ENCODE measurements around the gene CDC16. TPM values are rescaled to one million over a fixed set of nuclear protein-coding genes. Genes with fewer than 3 reads are reported as not detected.
A peak's percentile ranks its signal among the peaks of the same experiment; 100 is the strongest.
"Not testable (repeated sequence)": the region's sequence is repeated elsewhere in the genome, so short reads cannot be mapped to it uniquely, and the experiment has no call there.

The CDC16 gene
- total and polyA plus RNA-seq, 2 donors = 45.5 to 125 TPM

GRCh38 chr13:114248011-114248410 is 13.3 kb downstream of the CDC16 start:
- H3K4me1 ChIP-seq (ENCODE audit: control insufficient read depth in 2 of 2, insufficient read depth in 2 of 2, low read length in 2 of 2) = no peaks in the 10 kb centered on the region
- no peak overlapping the region for H3K4me3 ChIP-seq (ENCODE audit: low read length in 2 of 2)
- H3K9me3 ChIP-seq (ENCODE audit: control insufficient read depth in 2 of 2, insufficient read depth in 1 of 2, low read length in 1 of 2) = no peaks in the 10 kb centered on the region
- no peak overlapping the region for H3K27ac ChIP-seq (ENCODE audit: low read depth in 1 of 2, low read length in 1 of 2)
- DNase-seq (ENCODE audit: low read depth in 6 of 9, low spot score in 9 of 9) = no peak
- 82% methylated on average over 3 of the region's 3 CpGs for WGBS
- peaks cover 51 to 93% of the 10 kb centered on the region in 2 donors for H3K36me3 ChIP-seq (ENCODE audit: control insufficient read depth in 2 of 2, insufficient read depth in 2 of 2, low read length in 1 of 2)
- no peaks in the 10 kb centered on the region for H3K27me3 ChIP-seq (ENCODE audit: control insufficient read depth in 2 of 2, insufficient read depth in 1 of 2, low read length in 1 of 2)

GRCh38 chr13:114249077-114249476 is 14.4 kb downstream of the CDC16 start:
- Histone ChIP-seq H3K4me3 (ENCODE audit: low read length in 2 of 2) (no peak overlapping the region), H3K9me3 (ENCODE audit: control insufficient read depth in 2 of 2, insufficient read depth in 1 of 2, low read length in 1 of 2) (no peaks in the 10 kb centered on the region), H3K27ac (ENCODE audit: low read depth in 1 of 2, low read length in 1 of 2) (no peak overlapping the region), H3K36me3 (ENCODE audit: control insufficient read depth in 2 of 2, insufficient read depth in 2 of 2, low read length in 1 of 2) (peaks cover 47 to 89% of the 10 kb centered on the region in 2 donors), H3K27me3 (ENCODE audit: control insufficient read depth in 2 of 2, insufficient read depth in 1 of 2, low read length in 1 of 2) (no peaks in the 10 kb centered on the region), H3K4me1 (ENCODE audit: control insufficient read depth in 2 of 2, insufficient read depth in 2 of 2, low read length in 2 of 2) (no peaks in the 10 kb centered on the region)
- DNase-seq (ENCODE audit: low read depth in 6 of 9, low spot score in 9 of 9) = no peak
- WGBS = 96% methylated on average over 7 of the region's 7 CpGs

DNA sequence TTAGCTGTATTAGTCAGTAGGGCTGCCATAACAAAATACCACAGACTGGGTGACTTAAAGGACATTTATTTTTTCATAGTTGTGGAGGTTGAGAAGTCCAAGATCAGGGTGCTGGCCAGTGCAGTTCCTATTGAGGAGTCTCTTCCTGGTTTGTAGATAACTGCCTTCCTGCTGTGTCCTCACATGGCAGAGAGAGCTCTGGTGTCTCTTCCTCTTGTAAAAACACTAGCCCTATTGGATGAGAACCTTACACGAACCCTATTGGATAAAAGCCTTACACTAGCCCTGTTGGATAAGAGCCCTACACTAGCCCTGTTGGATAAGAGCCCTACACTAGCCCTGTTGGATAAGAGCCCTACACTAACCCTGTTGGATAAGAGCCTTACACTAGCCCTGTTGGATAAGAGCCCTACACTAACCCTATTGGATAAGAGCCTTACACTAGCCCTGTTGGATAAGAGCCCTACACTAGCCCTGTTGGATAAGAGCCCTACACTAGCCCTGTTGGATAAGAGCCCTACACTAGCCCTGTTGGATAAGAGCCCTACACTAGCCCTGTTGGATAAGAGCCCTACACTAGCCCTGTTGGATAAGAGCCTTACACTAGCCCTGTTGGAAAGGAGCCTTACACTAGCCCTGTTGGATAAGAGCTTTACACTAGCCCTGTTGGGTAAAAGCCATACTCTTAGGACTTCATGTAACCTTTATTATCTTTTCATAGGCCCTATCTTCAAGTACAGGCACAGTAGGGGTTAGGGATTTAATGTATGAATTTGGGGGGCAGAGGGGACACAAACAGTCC is 17.1 kb downstream of the CDC16 start:
- not testable (repeated sequence) for H3K27me3 ChIP-seq (ENCODE audit: control insufficient read depth in 2 of 2, insufficient read depth in 1 of 2, low read length in 1 of 2); H3K27ac ChIP-seq (ENCODE audit: low read depth in 1 of 2, low read length in 1 of 2); H3K4me3 ChIP-seq (ENCODE audit: low read length in 2 of 2); H3K9me3 ChIP-seq (ENCODE audit: control insufficient read depth in 2 of 2, insufficient read depth in 1 of 2, low read length in 1 of 2); H3K4me1 ChIP-seq (ENCODE audit: control insufficient read depth in 2 of 2, insufficient read depth in 2 of 2, low read length in 2 of 2); DNase-seq (ENCODE audit: low read depth in 6 of 9, low spot score in 9 of 9)
- peaks cover 38 to 87% of the 10 kb centered on the region in 2 donors for H3K36me3 ChIP-seq (ENCODE audit: control insufficient read depth in 2 of 2, insufficient read depth in 2 of 2, low read length in 1 of 2)
- 96% methylated on average over 1 of the region's 1 CpG for WGBS

GRCh38 chr13:114256547-114256946 is 21.9 kb downstream of the CDC16 start:
- WGBS = 77% methylated on average over 1 of the region's 1 CpG
- Histone ChIP-seq H3K9me3 (ENCODE audit: control insufficient read depth in 2 of 2, insufficient read depth in 1 of 2, low read length in 1 of 2) (no peaks in the 10 kb centered on the region), H3K4me3 (ENCODE audit: low read length in 2 of 2) (no peak overlapping the region), H3K27ac (ENCODE audit: low read depth in 1 of 2, low read length in 1 of 2) (no peak overlapping the region), H3K27me3 (ENCODE audit: control insufficient read depth in 2 of 2, insufficient read depth in 1 of 2, low read length in 1 of 2) (no peaks in the 10 kb centered on the region), H3K4me1 (ENCODE audit: control insufficient read depth in 2 of 2, insufficient read depth in 2 of 2, low read length in 2 of 2) (peaks cover 3 to 18% of the 10 kb centered on the region in 2 donors), H3K36me3 (ENCODE audit: control insufficient read depth in 2 of 2, insufficient read depth in 2 of 2, low read length in 1 of 2) (peaks cover 36 to 87% of the 10 kb centered on the region in 2 donors)
- no peak for DNase-seq (ENCODE audit: low read depth in 6 of 9, low spot score in 9 of 9)

- H3K27me3 ChIP-seq (ENCODE audit: control insufficient read depth in 2 of 2, insufficient read depth in 1 of 2, low read length in 1 of 2) = no peaks in the 10 kb centered on the region
- H3K27ac ChIP-seq (ENCODE audit: low read depth in 1 of 2, low read length in 1 of 2) = no peak overlapping the region
- no peak for DNase-seq (ENCODE audit: low read depth in 6 of 9, low spot score in 9 of 9)
- H3K36me3 ChIP-seq (ENCODE audit: control insufficient read depth in 2 of 2, insufficient read depth in 2 of 2, low read length in 1 of 2) = peaks cover 33 to 88% of the 10 kb centered on the region in 2 donors
- no peak overlapping the region for H3K4me3 ChIP-seq (ENCODE audit: low read length in 2 of 2)
- no peaks in the 10 kb centered on the region for H3K9me3 ChIP-seq (ENCODE audit: control insufficient read depth in 2 of 2, insufficient read depth in 1 of 2, low read length in 1 of 2)
- 99% methylated on average over 4 of the region's 4 CpGs for WGBS
- H3K4me1 ChIP-seq (ENCODE audit: control insufficient read depth in 2 of 2, insufficient read depth in 2 of 2, low read length in 2 of 2) = peaks cover 3 to 19% of the 10 kb centered on the region in 2 donors
These were observed 22.3 kb downstream of the CDC16 start for GRCh38 chr13:114257014-114257413.

DNA sequence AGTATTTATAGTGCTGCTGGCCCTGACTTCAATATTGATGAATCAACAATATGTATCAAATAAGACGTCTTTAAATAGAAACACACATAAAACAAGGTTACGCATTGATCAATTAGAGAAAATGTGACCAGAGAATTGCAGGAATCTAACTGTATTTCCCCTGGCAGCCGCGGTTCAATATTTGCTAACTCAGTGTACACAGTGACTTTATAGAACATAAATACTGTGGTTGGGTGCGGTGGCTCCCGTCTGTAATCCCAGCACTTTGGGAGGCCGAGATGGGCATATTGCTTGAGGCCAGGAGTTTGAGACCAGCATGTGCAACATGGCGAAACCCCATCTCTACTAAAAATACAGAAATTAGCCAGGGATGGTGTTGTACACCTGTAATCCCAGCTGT is 23.9 kb downstream of the CDC16 start:
- no peak for DNase-seq (ENCODE audit: low read depth in 6 of 9, low spot score in 9 of 9)
- no peak overlapping the region for H3K4me3 ChIP-seq (ENCODE audit: low read length in 2 of 2)
- no peaks in the 10 kb centered on the region for H3K9me3 ChIP-seq (ENCODE audit: control insufficient read depth in 2 of 2, insufficient read depth in 1 of 2, low read length in 1 of 2)
- H3K27ac ChIP-seq (ENCODE audit: low read depth in 1 of 2, low read length in 1 of 2) = no peak overlapping the region
- peaks cover 8 to 32% of the 10 kb centered on the region in 2 donors for H3K4me1 ChIP-seq (ENCODE audit: control insufficient read depth in 2 of 2, insufficient read depth in 2 of 2, low read length in 2 of 2)
- WGBS = 99% methylated on average over 8 of the region's 8 CpGs
- H3K27me3 ChIP-seq (ENCODE audit: control insufficient read depth in 2 of 2, insufficient read depth in 1 of 2, low read length in 1 of 2) = no peaks in the 10 kb centered on the region
- H3K36me3 ChIP-seq (ENCODE audit: control insufficient read depth in 2 of 2, insufficient read depth in 2 of 2, low read length in 1 of 2) = peaks cover 45 to 92% of the 10 kb centered on the region in 2 donors

GRCh38 chr13:114259374-114259773 is 24.7 kb downstream of the CDC16 start:
- no peaks in the 10 kb centered on the region for H3K9me3 ChIP-seq (ENCODE audit: control insufficient read depth in 2 of 2, insufficient read depth in 1 of 2, low read length in 1 of 2)
- H3K4me3 ChIP-seq (ENCODE audit: low read length in 2 of 2) = no peak overlapping the region
- peaks cover 45 to 95% of the 10 kb centered on the region in 2 donors for H3K36me3 ChIP-seq (ENCODE audit: control insufficient read depth in 2 of 2, insufficient read depth in 2 of 2, low read length in 1 of 2)
- no peaks in the 10 kb centered on the region for H3K27me3 ChIP-seq (ENCODE audit: control insufficient read depth in 2 of 2, insufficient read depth in 1 of 2, low read length in 1 of 2)
- H3K4me1 ChIP-seq (ENCODE audit: control insufficient read depth in 2 of 2, insufficient read depth in 2 of 2, low read length in 2 of 2) = peaks cover 10 to 36% of the 10 kb centered on the region in 2 donors
- peak overlapping the region in 1 of 2 donors; percentile 59 for H3K27ac ChIP-seq (ENCODE audit: low read depth in 1 of 2, low read length in 1 of 2)
- 92% methylated on average over 7 of the region's 7 CpGs for WGBS
- no peak for DNase-seq (ENCODE audit: low read depth in 6 of 9, low spot score in 9 of 9)

- Histone ChIP-seq H3K36me3 (ENCODE audit: control insufficient read depth in 2 of 2, insufficient read depth in 2 of 2, low read length in 1 of 2) (peaks cover 51 to 96% of the 10 kb centered on the region in 2 donors), H3K4me1 (ENCODE audit: control insufficient read depth in 2 of 2, insufficient read depth in 2 of 2, low read length in 2 of 2) (peaks cover 10 to 42% of the 10 kb centered on the region in 2 donors), H3K9me3 (ENCODE audit: control insufficient read depth in 2 of 2, insufficient read depth in 1 of 2, low read length in 1 of 2) (no peaks in the 10 kb centered on the region), H3K27ac (ENCODE audit: low read depth in 1 of 2, low read length in 1 of 2) (peak overlapping the region; percentile 59 to 60), H3K27me3 (ENCODE audit: control insufficient read depth in 2 of 2, insufficient read depth in 1 of 2, low read length in 1 of 2) (no peaks in the 10 kb centered on the region), H3K4me3 (ENCODE audit: low read length in 2 of 2) (no peak overlapping the region)
- WGBS = 69% methylated on average over 4 of the region's 4 CpGs
- DNase-seq (ENCODE audit: low read depth in 6 of 9, low spot score in 9 of 9) = peak in 4 of 9 donors; percentile 19 to 69 (median 39)
These were observed 25.3 kb downstream of the CDC16 start for GRCh38 chr13:114259974-114260373.

GRCh38 chr13:114260814-114261213 is 26.1 kb downstream of the CDC16 start:
- Histone ChIP-seq H3K4me1 (ENCODE audit: control insufficient read depth in 2 of 2, insufficient read depth in 2 of 2, low read length in 2 of 2) (peaks cover 10 to 42% of the 10 kb centered on the region in 2 donors), H3K27ac (ENCODE audit: low read depth in 1 of 2, low read length in 1 of 2) (peak overlapping the region in 1 of 2 donors; percentile 59), H3K36me3 (ENCODE audit: control insufficient read depth in 2 of 2, insufficient read depth in 2 of 2, low read length in 1 of 2) (peaks cover 56 to 96% of the 10 kb centered on the region in 2 donors), H3K4me3 (ENCODE audit: low read length in 2 of 2) (no peak overlapping the region), H3K27me3 (ENCODE audit: control insufficient read depth in 2 of 2, insufficient read depth in 1 of 2, low read length in 1 of 2) (no peaks in the 10 kb centered on the region), H3K9me3 (ENCODE audit: control insufficient read depth in 2 of 2, insufficient read depth in 1 of 2, low read length in 1 of 2) (no peaks in the 10 kb centered on the region)
- DNase-seq (ENCODE audit: low read depth in 6 of 9, low spot score in 9 of 9) = no peak
- WGBS = 77% methylated on average over 3 of the region's 3 CpGs

Measured in thymus (tissue), 11 donors.